Stimulated activated CD4-positive, alpha-beta T cell treated with anti-CD3 and anti-CD28 coated beads, Interleukin-4, amount 100 ng/mL, for 24 hours (primary cell): ENCODE results near the gene CARD18.
"Not testable (repeated sequence)": the region's sequence is repeated elsewhere in the genome, so short reads cannot be mapped to it uniquely, and the experiment has no call there.

Experiments used
- DNase-seq: peaks from one replicate; pipeline ENCODE4 v3.0.0-alpha.2; 2020

Gene CARD18

DNA sequence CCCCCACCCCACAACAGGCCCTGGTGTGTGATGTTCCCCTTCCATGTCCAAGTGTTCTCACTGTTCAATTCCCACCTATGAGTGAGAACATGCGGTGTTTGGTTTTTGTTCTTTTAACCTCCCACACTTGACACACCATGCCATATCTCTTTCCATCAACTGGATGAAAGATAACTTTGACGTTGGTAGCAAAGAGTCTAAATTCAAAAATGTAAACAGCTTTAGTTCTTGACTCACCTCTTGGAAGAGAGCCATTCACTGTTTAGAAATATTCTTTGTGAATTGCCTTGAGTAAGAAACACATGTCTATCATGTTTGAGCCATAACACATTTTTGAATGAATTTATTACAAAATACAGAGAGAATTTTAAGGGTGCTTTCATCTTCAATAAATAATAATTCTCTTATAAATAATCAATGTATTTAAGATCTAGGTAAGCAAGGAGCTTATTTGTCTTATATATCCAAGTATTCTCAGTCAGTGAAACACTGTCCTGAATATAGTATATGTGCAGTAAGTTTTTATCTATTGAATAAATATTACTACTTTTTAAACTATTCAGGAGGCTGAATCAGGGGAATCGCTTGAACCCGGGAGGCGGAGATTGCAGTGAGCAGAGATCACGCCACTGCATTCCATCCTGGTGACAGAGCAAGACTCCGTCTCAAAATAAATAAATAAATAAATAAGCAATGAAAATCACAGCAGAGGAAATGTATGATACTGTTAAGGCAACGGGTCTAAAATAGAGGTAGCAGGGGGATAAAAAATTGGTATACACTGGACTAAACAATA is 6.7 kb downstream of the CARD18 start:
- no peak for DNase-seq

- no peak for DNase-seq
These were observed 9.3 kb downstream of the CARD18 start for GRCh38 chr11:105130189-105130813.

DNA sequence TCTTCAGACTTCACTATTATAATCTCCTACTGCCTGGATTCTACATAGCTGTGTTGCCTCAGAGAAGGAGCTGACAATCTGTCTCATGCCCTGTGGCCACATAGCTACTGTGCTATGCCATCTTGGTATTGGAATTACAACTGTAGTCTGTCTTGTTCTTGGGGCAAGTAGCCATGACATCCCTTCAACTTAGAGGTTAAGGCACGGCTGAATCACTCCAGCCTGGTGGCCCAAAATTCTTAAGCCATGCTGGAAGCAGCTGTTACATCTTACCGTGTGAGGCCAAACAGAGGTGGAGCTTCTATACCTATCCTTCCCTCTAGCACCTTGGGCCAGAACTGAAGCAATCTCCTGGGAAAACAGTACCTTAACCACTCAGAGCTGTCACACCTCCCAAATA is 14.8 kb downstream of the CARD18 start:
- no peak for DNase-seq

- no peak for DNase-seq
These were observed 28.2 kb downstream of the CARD18 start for GRCh38 chr11:105111145-105111944.

- DNase-seq, result no peak
These were observed 28.9 kb downstream of the CARD18 start for GRCh38 chr11:105110688-105111030.

- DNase-seq, result no peak
These were observed 29.5 kb downstream of the CARD18 start for GRCh38 chr11:105109855-105110687.

DNA sequence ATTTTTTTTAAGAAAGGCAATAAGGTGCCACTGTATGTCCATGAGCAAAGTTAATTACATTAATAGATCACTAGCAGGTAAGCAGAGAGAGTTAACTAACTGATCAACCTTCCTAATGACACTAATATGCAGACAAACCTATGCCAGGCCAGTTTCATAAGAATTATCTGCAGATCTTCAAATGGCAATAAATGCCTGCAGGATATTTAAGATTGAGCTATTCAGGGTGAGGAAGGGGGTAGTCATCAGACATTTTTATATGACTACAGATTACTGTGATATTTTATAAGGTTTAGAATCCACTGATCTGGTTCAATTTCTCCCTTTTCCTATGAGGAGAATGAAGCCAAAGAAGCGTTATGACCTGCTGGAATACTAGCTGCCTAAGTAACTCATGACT is 30.2 kb downstream of the CARD18 start:
- no peak for DNase-seq

GRCh38 chr11:105108247-105108646 is 31.3 kb downstream of the CARD18 start:
- DNase-seq, result no peak

DNA sequence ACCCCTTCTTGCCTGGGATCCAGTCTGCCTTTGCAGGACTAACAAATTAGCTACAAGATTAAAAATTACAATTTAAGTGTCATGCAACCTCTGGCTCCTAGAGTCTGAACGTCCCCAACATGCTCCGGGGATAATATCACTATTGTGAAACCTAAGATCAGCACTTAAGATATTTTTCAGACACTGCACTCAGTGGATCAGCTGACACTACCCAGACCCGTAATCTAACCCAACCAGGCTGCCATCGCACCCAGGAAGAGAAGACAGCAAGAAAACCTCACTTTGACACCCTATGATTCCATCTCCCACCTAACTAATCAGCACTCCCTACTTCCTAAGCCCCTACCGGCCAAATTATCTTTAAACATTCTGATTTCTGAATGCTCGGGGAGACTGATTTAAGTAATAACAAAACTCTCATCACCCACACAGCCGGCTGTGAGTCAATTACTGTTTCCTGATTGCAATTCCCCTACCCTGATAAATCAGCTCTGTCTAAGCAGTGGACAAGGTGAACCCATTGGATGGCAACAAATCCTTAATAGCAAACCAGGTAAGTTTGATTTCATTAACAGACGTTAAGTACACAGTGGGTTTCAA is 32.2 kb downstream of the CARD18 start:
- peak; percentile 40 for DNase-seq

DNA sequence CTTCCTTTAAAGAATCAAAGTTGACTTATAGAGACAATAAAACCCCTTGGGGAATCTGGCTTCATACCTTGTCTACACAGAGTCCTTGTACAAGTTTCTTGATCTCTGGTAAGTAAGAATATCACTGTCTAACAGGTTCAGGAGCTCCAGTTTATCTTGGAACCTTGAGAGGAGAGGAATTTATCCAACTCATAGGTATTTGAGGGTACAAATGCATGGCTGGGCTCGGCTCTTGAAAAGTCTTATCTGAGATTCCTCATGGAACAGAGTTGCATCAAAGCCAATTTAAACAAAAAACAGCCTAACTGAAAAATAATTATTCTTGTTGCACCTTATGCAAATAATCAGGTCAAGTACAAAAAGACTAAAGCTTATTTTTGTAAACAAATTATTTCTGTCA is 33.4 kb downstream of the CARD18 start:
- no peak for DNase-seq

DNA sequence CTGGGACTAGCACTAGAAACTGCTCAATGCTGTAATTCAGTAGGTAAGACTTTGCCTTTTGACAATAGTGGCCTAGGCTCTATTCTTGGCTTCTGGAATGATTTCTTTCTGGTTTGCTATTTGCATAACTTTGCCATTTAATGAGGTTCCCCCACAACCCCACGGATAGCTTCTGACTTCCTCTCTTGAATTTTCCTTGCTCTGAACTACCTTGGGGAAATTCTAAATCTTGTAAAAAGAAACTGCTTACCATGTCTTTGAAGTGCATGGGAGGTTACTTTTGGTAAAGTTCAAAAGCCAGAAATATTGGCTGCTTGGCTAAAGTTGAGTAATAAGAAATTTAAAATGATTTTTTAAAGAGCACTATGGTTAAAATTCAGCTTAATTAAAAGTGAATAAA is 35.3 kb downstream of the CARD18 start:
- DNase-seq, result no peak

GRCh38 chr11:105103336-105103735 is 36.2 kb downstream of the CARD18 start:
- no peak for DNase-seq

DNA sequence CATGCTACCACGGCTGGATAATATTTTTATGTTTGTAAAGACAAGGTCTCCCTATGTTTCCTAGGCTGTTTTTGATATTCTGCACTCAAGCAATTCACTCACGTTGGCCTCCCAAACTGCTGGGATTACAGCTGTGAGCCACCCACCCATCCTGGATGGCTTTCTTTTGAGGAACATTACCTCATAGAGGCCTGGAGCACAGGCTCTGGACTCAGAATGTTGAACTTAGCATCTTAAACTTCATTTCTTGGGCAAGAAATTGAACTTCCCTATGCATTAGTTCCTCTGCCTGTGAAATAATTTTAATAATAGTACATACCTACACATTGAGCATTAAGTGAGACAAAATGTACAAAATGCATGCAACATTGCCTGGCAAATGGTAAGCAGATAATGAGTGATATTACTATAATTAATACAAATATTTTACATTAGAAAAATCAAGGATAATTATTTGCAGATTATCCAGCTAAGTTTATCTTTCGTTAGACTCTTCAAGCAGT is 37.4 kb downstream of the CARD18 start:
- not testable (repeated sequence) for DNase-seq

- no peak for DNase-seq
These were observed 38.5 kb downstream of the CARD18 start for GRCh38 chr11:105100981-105101630.

- DNase-seq, result peak; percentile 16
These were observed 39.4 kb downstream of the CARD18 start for GRCh38 chr11:105100206-105100605.

DNA sequence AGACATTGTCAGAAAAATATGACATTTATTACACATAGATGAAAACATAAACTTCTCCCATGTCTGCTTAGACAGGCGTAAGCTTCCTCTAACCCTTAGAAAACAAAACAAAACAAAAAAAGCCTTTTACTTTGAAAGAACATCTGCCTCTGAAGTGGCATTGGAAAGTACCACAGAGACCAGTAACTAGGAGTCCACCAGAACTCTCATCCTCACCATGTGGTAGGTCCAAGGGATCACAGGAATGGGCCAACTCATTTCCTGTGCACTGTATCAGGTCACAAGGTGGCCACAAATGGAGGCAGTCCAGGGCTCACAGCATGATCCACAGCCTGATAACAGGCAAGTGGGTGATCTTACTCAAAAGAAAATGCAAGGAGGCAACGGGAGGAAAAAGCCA is 40.0 kb downstream of the CARD18 start:
- not testable (repeated sequence) for DNase-seq

DNA sequence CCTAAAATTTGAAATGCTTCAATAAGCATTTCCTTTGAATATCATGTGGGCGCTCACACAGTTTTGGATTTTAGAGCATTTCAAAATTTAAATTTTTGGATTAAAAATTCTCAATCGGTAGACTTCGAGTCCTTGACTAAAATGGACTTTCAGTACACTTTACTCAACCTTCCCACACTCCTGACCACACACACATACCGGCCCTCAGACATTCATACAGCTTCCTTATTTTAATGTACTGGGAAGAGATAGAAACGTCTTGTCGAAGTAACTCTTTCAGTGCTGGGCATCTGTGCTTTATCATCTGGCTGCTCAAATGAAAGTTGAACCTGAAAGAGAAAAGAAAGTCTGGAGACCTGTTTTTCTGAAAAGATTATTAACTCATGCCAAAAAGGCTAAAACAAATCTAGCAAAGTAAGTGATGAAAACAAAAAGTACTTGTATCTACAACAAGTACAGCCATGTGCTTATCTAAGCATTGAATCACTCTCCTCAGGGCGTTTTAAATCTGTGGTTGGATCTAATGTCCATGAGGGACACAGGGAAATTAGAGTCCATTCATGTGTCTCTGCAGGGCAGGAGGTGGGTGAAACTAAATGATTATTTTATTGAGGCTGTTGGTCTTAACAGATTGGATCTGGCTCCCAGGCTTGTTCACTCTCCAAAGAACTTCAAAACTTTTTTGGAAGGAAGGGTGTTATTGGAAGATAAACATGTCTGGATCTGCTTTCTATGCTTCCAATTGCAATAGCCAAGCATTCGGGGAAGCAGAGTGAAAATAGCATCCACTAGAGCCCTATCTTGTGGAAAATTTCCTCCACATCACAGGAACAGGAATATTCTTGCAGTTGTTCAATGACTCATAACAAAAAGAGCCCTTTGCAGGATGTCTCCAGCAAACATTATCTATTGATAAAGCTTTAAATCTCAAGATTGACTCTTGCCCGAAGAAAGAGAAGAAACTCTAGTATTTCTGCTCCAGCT is 47.0 kb downstream of the CARD18 start:
- no peak for DNase-seq
